ENCODE measurements around the gene NPDC1. TPM values are rescaled to one million over a fixed set of nuclear protein-coding genes. Genes with fewer than 3 reads are reported as not detected.
A peak's percentile ranks its signal among the peaks of the same experiment; 100 is the strongest.

The NPDC1 gene
- total RNA-seq, 1 donor from 2014 or later: 36.0 TPM

GRCh38 chr9:137080260-137081122, 34.5 kb upstream of the NPDC1 start:
- no peak overlapping the region for H3K27ac Mint-ChIP-seq
- peaks cover 12% of the 10 kb centered on the region for H3K4me1 Mint-ChIP-seq (ENCODE audit: low read depth)
- DNase-seq (ENCODE audit: low spot score): no peak
- H3K36me3 Mint-ChIP-seq (ENCODE audit: low read depth): peaks cover 15% of the 10 kb centered on the region
- H3K27me3 Mint-ChIP-seq (ENCODE audit: low read depth): no peaks in the 10 kb centered on the region
- H3K4me3 Mint-ChIP-seq (ENCODE audit: low read depth): peak overlapping the region; percentile 39
- intact Hi-C loops (cut with micrococcal nuclease): no loop called here
- H3K9me3 Mint-ChIP-seq: no peaks in the 10 kb centered on the region

- peak overlapping the region; percentile 33 for H3K4me3 Mint-ChIP-seq (ENCODE audit: low read depth)
- H3K36me3 Mint-ChIP-seq (ENCODE audit: low read depth): peaks cover 15% of the 10 kb centered on the region
- intact Hi-C loops (cut with micrococcal nuclease): no loop called here
- peaks cover 8% of the 10 kb centered on the region for H3K4me1 Mint-ChIP-seq (ENCODE audit: low read depth)
- H3K27me3 Mint-ChIP-seq (ENCODE audit: low read depth): no peaks in the 10 kb centered on the region
- H3K27ac Mint-ChIP-seq: no peak overlapping the region
- no peaks in the 10 kb centered on the region for H3K9me3 Mint-ChIP-seq
- DNase-seq (ENCODE audit: low spot score): no peak
Measured at GRCh38 chr9:137079401-137079787, 33.4 kb upstream of the NPDC1 start.

- peaks cover 15% of the 10 kb centered on the region for H3K36me3 Mint-ChIP-seq (ENCODE audit: low read depth)
- intact Hi-C loops (cut with micrococcal nuclease): no loop called here
- no peak overlapping the region for H3K27ac Mint-ChIP-seq
- no peak for DNase-seq (ENCODE audit: low spot score)
- peak overlapping the region; percentile 74 for H3K4me3 Mint-ChIP-seq (ENCODE audit: low read depth)
- peaks cover 6% of the 10 kb centered on the region for H3K4me1 Mint-ChIP-seq (ENCODE audit: low read depth)
- H3K27me3 Mint-ChIP-seq (ENCODE audit: low read depth): no peaks in the 10 kb centered on the region
- H3K9me3 Mint-ChIP-seq: no peaks in the 10 kb centered on the region
Measured at GRCh38 chr9:137078701-137079400, 32.9 kb upstream of the NPDC1 start.

- DNase-seq (ENCODE audit: low spot score): peak; percentile 29
- peaks cover 15% of the 10 kb centered on the region for H3K36me3 Mint-ChIP-seq (ENCODE audit: low read depth)
- intact Hi-C loops (cut with micrococcal nuclease): no loop called here
- H3K4me1 Mint-ChIP-seq (ENCODE audit: low read depth): no peaks in the 10 kb centered on the region
- no peak overlapping the region for H3K27ac Mint-ChIP-seq
- H3K27me3 Mint-ChIP-seq (ENCODE audit: low read depth): no peaks in the 10 kb centered on the region
- peak overlapping the region; percentile 74 for H3K4me3 Mint-ChIP-seq (ENCODE audit: low read depth)
- no peaks in the 10 kb centered on the region for H3K9me3 Mint-ChIP-seq
Measured at GRCh38 chr9:137077758-137078693, 32.0 kb upstream of the NPDC1 start.

GRCh38 chr9:137077010-137077747, 31.2 kb upstream of the NPDC1 start, which contains the start of gene UAP1L1:
Gene UAP1L1 (plus strand): TSS chr9:137077517. CDS start chr9:137077533, 16 bp downstream.
- Mint-ChIP-seq H3K4me3 (ENCODE audit: low read depth) (peak within 1 kb of the TSS; percentile 74), H3K27ac (peak within 1 kb of the TSS; percentile 28), H3K4me1 (ENCODE audit: low read depth) (peaks cover under 1% of the 10 kb centered on the region), H3K27me3 (ENCODE audit: low read depth) (no peaks in the 10 kb centered on the region), H3K9me3 (no peaks in the 10 kb centered on the region), H3K36me3 (ENCODE audit: low read depth) (peaks cover 15% of the 10 kb centered on the region)
- intact Hi-C loops (cut with micrococcal nuclease): no loop called here
- peak; percentile 62 for DNase-seq (ENCODE audit: low spot score)

GRCh38 chr9:137076636-137077009, 30.6 kb upstream of the NPDC1 start:
- H3K4me1 Mint-ChIP-seq (ENCODE audit: low read depth): peaks cover 3% of the 10 kb centered on the region
- no peaks in the 10 kb centered on the region for H3K27me3 Mint-ChIP-seq (ENCODE audit: low read depth)
- no peak overlapping the region for H3K27ac Mint-ChIP-seq
- peak overlapping the region; percentile 64 for H3K4me3 Mint-ChIP-seq (ENCODE audit: low read depth)
- no peaks in the 10 kb centered on the region for H3K9me3 Mint-ChIP-seq
- no peak for DNase-seq (ENCODE audit: low spot score)
- H3K36me3 Mint-ChIP-seq (ENCODE audit: low read depth): peaks cover 9% of the 10 kb centered on the region
- intact Hi-C loops (cut with micrococcal nuclease): no loop called here

- intact Hi-C loops (cut with micrococcal nuclease): no loop called here
- Mint-ChIP-seq H3K27me3 (ENCODE audit: low read depth) (no peaks in the 10 kb centered on the region), H3K4me3 (ENCODE audit: low read depth) (no peak overlapping the region), H3K4me1 (ENCODE audit: low read depth) (peaks cover 11% of the 10 kb centered on the region), H3K9me3 (no peaks in the 10 kb centered on the region), H3K36me3 (ENCODE audit: low read depth) (peaks cover 6% of the 10 kb centered on the region), H3K27ac (no peak overlapping the region)
- DNase-seq (ENCODE audit: low spot score): no peak
Measured at GRCh38 chr9:137075275-137075775, 29.3 kb upstream of the NPDC1 start.

GRCh38 chr9:137074657-137075274, 28.8 kb upstream of the NPDC1 start:
- no peaks in the 10 kb centered on the region for H3K9me3 Mint-ChIP-seq
- intact Hi-C loops (cut with micrococcal nuclease): no loop called here

GRCh38 chr9:137073992-137074399, 28.0 kb upstream of the NPDC1 start:
- Mint-ChIP-seq H3K36me3 (ENCODE audit: low read depth) (no peaks in the 10 kb centered on the region), H3K4me1 (ENCODE audit: low read depth) (peaks cover 11% of the 10 kb centered on the region), H3K4me3 (ENCODE audit: low read depth) (no peak overlapping the region), H3K27ac (no peak overlapping the region), H3K27me3 (ENCODE audit: low read depth) (no peaks in the 10 kb centered on the region), H3K9me3 (no peaks in the 10 kb centered on the region)
- DNase-seq (ENCODE audit: low spot score): no peak
- intact Hi-C loops (cut with micrococcal nuclease): no loop called here

More at GRCh38 chr9:137074657-137075274, 28.8 kb upstream of the NPDC1 start:
- H3K4me1 Mint-ChIP-seq (ENCODE audit: low read depth): peaks cover 11% of the 10 kb centered on the region
- peaks cover 2% of the 10 kb centered on the region for H3K36me3 Mint-ChIP-seq (ENCODE audit: low read depth)
- peak overlapping the region; percentile 52 for H3K4me3 Mint-ChIP-seq (ENCODE audit: low read depth)
- no peak for DNase-seq (ENCODE audit: low spot score)
- H3K27ac Mint-ChIP-seq: no peak overlapping the region
- no peaks in the 10 kb centered on the region for H3K27me3 Mint-ChIP-seq (ENCODE audit: low read depth)

- no peaks in the 10 kb centered on the region for H3K27me3 Mint-ChIP-seq (ENCODE audit: low read depth)
- H3K27ac Mint-ChIP-seq: peak overlapping the region; percentile 72
- H3K36me3 Mint-ChIP-seq (ENCODE audit: low read depth): no peaks in the 10 kb centered on the region
- H3K9me3 Mint-ChIP-seq: no peaks in the 10 kb centered on the region
- H3K4me1 Mint-ChIP-seq (ENCODE audit: low read depth): peaks cover 18% of the 10 kb centered on the region
- peak overlapping the region; percentile 83 for H3K4me3 Mint-ChIP-seq (ENCODE audit: low read depth)
- intact Hi-C loops (cut with micrococcal nuclease): no loop called here
- no peak for DNase-seq (ENCODE audit: low spot score)
Measured at GRCh38 chr9:137071282-137071681, 25.3 kb upstream of the NPDC1 start.

- peaks cover 18% of the 10 kb centered on the region for H3K4me1 Mint-ChIP-seq (ENCODE audit: low read depth)
- DNase-seq (ENCODE audit: low spot score): no peak
- peak overlapping the region; percentile 83 for H3K4me3 Mint-ChIP-seq (ENCODE audit: low read depth)
- no peaks in the 10 kb centered on the region for H3K27me3 Mint-ChIP-seq (ENCODE audit: low read depth)
- H3K9me3 Mint-ChIP-seq: no peaks in the 10 kb centered on the region
- H3K27ac Mint-ChIP-seq: peak overlapping the region; percentile 72
- no peaks in the 10 kb centered on the region for H3K36me3 Mint-ChIP-seq (ENCODE audit: low read depth)
- intact Hi-C loops (cut with micrococcal nuclease): loop anchor here (1.0 kb wide), 2 partner anchors 15 to 25 kb away; partner anchors contain the start of genes MAN1B1 and NPDC1
Measured at GRCh38 chr9:137070906-137071275, 24.9 kb upstream of the NPDC1 start.
